Neural crest cell (in vitro differentiated cells): ENCODE results near the gene PLD4. TPM values are rescaled to one million over a fixed set of nuclear protein-coding genes. Genes with fewer than 3 reads are reported as not detected.
"Not testable (repeated sequence)": the region's sequence is repeated elsewhere in the genome, so short reads cannot be mapped to it uniquely, and the experiment has no call there.

Experiments
- DNase-seq: peaks from one replicate; pipeline ENCODE4 v3.0.0; 2021; ENCODE audit warnings: low read depth, mixed read lengths, low spot score
- H3K27ac Mint-ChIP-seq: one replicate; pipeline ENCODE4 v1.8.0; 2021; ENCODE audit warnings: mild to moderate bottlenecking, mixed read lengths; ENCODE audit not compliant: unreplicated experiment
- H3K27me3 Mint-ChIP-seq: 2 replicates; pipeline ENCODE4 v1.8.0; 2021; ENCODE audit warnings: low read depth, mild to moderate bottlenecking, mixed read lengths
- H3K36me3 Mint-ChIP-seq: 2 replicates; pipeline ENCODE4 v1.8.0; 2021; ENCODE audit warnings: low read depth, mild to moderate bottlenecking, mixed read lengths
- H3K4me1 Mint-ChIP-seq: 2 replicates; pipeline ENCODE4 v1.8.0; 2021; ENCODE audit warnings: mixed read lengths
- H3K4me3 Mint-ChIP-seq: one replicate; pipeline ENCODE4 v1.8.0; 2021; ENCODE audit warnings: mild to moderate bottlenecking, mixed read lengths
- H3K9me3 Mint-ChIP-seq: 2 replicates; pipeline ENCODE4 v1.8.0; 2021; ENCODE audit warnings: mixed read lengths
- total RNA-seq: library from RNA; stranded (reverse); gene quantifications from 2 replicates; pipeline ENCODE4 v1.2.1, GENCODE V29; 2021
- TF ChIP-seq, protein P1 (sequence below): fragments of 200-600 bp; sonication (generic); conservative IDR thresholded peaks from 2 replicates; pipeline ENCODE4 v1.5.0; 2021; ENCODE audit warnings: antibody characterized with exemption, mild to moderate bottlenecking

The PLD4 gene
- total RNA-seq, 1 donor from 2014 or later = 0.02 TPM

DNA sequence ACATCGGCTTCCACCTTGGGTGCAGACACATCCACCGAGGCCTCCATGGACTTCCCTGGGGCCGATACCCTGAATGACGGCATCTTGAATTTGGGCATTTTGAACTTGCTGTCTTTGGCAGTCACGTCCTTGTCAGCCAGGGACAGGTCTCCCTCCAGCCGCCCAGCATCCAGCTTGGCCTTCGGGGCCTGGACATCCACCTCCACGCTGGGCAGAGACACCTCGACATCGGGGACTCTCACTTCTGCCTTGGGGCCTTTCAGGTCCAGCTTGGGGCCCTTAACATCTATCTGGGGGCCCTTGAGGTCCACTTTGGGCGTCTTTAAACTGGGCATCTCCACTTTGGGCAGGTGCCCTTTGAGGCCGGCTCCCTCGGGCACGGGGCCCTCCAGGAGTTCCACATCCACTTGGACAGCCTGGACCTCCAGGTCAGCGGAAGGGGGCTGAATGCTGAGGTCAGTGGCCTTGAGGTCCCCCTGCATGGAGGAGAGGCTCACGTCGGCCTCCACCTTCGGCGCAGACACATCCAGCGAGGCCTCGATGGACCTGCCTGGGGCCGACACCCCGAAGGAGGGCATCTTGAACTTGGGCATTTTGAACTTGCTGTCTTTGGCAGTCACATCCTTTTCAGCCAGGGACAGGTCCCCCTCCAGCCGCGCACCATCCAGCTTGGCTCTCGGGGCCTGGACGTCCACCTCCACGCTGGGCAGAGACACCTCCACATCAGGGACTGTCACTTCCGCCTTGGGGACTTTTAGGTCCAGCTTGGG lies 19.9 kb downstream of the PLD4 start:
- not testable (repeated sequence) for H3K4me1 Mint-ChIP-seq, DNase-seq, H3K27ac Mint-ChIP-seq, H3K36me3 Mint-ChIP-seq, H3K4me3 Mint-ChIP-seq, H3K9me3 Mint-ChIP-seq
- H3K27me3 Mint-ChIP-seq = peaks cover 13% of the 10 kb centered on the region

DNA sequence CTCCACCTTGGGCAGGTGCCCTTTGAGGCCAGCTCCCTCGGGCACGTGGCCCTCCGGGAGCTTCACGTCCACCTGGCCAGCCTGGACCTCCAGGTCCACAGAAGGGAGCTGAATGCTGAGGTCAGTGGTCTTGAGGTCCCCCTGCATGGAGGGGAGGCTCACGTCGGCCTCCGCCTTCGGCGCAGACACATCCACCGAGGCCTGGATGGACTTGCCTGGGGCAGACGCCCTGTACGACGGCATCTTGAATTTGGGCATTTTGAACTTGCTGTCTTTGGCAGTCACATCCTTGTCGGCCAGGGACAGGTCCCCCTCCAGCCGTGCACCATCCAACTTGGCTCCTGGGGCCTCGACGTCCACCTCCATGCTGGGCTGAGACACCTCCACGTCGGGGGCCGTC lies 20.6 kb downstream of the PLD4 start:
- not testable (repeated sequence) for DNase-seq, H3K27me3 Mint-ChIP-seq, H3K36me3 Mint-ChIP-seq, H3K27ac Mint-ChIP-seq, H3K9me3 Mint-ChIP-seq, H3K4me3 Mint-ChIP-seq, H3K4me1 Mint-ChIP-seq

DNA sequence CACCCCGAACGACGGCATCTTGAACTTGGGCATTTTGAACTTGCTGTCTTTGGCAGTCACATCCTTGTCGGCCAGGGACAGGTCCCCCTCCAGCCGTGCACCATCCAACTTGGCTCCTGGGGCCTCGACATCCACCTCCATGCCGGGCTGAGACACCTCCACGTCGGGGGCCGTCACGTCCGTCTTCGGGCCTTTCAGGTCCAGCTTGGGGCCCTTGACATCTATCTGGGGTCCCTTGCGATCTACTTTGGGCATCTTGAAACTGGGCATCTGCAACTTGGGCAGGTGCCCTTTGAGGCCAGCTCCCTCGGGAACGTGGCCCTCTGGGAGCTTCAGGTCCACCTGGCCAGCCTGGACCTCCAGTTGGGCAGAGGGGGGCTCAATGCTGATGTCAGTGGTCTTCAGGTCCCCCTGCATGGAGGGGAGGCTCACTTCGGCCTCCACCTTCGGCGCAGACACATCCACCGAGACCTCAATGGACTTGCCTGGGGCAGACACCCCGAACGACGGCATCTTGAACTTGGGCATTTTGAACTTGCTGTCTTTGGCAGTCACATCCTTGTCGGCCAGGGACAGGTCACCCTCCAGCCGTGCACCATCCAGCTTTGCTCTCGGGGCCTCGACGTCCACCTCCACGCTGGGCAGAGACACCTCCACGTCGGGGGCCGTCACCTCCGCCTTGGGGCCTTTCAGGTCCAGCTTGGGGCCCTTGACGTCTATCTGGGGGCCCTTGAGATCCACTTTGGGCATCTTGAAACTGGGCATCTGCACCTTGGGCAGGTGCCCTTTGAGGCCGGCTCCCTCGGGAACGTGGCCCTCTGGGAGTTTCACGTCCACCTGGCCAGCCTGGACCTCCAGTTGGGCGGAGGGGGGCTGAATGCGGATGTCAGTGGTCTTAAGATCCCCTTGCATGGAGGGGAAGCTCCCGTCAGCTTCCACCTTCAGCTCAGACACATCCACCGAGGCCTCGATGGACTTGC lies 21.6 kb downstream of the PLD4 start:
- not testable (repeated sequence) for H3K9me3 Mint-ChIP-seq, H3K4me3 Mint-ChIP-seq, H3K4me1 Mint-ChIP-seq, H3K27ac Mint-ChIP-seq, H3K27me3 Mint-ChIP-seq, DNase-seq, H3K36me3 Mint-ChIP-seq

DNA sequence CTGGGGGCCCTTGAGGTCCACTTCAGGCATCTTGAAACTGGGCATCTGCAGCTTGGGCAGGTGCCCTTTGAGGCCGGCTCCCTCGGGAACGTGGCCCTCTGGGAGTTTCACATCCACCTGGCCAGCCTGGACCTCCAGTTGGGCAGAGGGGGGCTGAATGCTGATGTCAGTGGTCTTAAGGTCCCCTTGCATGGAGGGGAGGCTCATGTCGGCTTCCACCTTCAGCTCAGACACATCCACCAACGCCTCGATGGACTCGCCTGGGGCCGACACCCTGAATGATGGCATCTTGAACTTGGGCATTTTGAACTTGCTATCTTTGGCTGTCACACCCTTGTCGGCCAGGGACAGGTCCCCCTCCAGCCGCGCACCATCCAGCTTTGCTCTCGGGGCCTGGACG lies 22.5 kb downstream of the PLD4 start:
- not testable (repeated sequence) for H3K27ac Mint-ChIP-seq, H3K4me3 Mint-ChIP-seq, H3K4me1 Mint-ChIP-seq, DNase-seq, H3K9me3 Mint-ChIP-seq, H3K27me3 Mint-ChIP-seq, H3K36me3 Mint-ChIP-seq

DNA sequence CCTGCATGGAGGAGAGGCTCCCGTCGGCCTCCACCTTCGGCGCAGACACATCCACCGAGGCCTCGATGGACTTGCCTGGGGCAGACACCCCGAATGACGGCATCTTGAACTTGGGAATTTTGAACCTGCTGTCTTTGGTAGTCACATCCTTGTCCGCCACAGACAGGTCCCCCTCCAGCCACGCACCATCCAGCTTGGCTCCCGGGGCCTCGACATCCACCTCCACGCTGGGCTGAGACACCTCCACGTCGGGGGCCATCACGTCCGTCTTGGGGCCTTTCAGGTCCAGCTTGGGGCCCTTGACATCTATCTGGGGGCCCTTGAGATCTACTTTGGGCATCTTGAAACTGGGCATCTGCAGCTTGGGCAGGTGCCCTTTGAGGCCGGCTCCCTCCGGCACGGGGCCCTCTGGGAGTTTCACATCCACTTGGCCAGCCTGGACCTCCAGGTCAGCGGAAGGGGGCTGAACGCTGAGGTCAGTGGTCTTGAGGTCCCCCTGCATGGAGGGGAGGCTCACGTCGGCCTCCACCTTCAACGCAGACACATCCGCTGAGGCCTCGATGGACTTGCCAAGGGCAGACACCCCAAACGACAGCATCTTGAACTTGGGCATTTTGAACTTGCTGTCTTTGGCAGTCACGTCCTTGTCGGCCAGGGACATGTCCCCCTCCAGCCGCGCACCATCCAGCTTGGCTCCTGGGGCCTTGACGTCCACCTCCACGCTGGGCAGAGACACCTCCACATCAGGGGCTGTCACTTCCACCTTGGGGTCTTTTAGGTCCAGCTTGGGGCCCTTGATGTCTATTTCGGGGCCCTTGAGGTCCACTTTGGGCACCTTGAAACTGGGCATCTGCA lies 23.4 kb downstream of the PLD4 start:
- not testable (repeated sequence) for H3K9me3 Mint-ChIP-seq, H3K4me1 Mint-ChIP-seq, DNase-seq, H3K27me3 Mint-ChIP-seq, H3K27ac Mint-ChIP-seq, H3K4me3 Mint-ChIP-seq, H3K36me3 Mint-ChIP-seq

DNA sequence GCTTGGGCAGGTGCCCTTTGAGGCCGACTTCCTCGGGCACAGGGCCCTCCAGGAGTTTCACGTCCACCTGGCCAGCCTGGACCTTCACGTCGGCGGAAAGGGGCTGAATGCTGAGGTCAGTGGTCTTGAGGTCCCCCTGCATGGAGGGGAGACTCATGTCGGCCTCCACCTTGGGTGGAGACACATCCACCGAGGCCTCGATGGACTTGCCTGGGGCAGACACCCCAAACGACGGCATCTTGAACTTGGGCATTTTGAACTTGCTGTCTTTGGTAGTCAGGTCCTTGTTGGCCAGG lies 24.0 kb downstream of the PLD4 start:
- Mint-ChIP-seq H3K36me3 (no peaks in the 10 kb centered on the region), H3K9me3 (no peaks in the 10 kb centered on the region), H3K27me3 (no peaks in the 10 kb centered on the region), H3K27ac (no peak overlapping the region), H3K4me1 (no peaks in the 10 kb centered on the region), H3K4me3 (no peak overlapping the region)
- no peak for DNase-seq
- TF ChIP-seq, protein P1, sequence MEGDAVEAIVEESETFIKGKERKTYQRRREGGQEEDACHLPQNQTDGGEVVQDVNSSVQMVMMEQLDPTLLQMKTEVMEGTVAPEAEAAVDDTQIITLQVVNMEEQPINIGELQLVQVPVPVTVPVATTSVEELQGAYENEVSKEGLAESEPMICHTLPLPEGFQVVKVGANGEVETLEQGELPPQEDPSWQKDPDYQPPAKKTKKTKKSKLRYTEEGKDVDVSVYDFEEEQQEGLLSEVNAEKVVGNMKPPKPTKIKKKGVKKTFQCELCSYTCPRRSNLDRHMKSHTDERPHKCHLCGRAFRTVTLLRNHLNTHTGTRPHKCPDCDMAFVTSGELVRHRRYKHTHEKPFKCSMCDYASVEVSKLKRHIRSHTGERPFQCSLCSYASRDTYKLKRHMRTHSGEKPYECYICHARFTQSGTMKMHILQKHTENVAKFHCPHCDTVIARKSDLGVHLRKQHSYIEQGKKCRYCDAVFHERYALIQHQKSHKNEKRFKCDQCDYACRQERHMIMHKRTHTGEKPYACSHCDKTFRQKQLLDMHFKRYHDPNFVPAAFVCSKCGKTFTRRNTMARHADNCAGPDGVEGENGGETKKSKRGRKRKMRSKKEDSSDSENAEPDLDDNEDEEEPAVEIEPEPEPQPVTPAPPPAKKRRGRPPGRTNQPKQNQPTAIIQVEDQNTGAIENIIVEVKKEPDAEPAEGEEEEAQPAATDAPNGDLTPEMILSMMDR = no peak

DNA sequence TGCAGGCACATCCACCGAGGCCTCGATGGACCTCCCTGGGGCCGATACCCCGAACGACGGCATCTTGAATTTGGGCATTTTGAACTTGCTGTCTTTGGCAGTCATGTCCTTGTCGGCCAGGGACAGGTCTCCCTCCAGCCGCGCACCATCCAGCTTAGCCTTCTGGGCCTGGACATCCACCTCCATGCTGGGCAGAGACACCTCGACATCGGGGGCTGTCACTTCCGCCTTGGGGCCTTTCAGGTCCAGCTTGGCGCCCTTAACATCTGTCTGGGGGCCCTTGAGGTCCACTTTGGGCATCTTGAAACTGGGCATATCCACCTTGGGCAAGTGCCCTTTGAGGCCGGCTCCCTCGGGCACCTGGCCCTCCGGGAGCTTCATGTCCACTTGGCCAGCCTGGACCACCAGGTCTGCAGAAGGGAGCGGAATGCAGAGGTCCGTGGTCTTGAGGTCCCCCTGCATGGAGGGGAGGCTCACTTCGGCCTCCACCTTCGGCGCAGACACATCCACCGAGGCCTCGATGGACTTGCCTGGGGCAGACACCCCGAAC lies 24.8 kb downstream of the PLD4 start:
- H3K9me3 Mint-ChIP-seq, H3K27ac Mint-ChIP-seq, H3K36me3 Mint-ChIP-seq, H3K4me3 Mint-ChIP-seq, DNase-seq, H3K27me3 Mint-ChIP-seq, H3K4me1 Mint-ChIP-seq: not testable (repeated sequence)

DNA sequence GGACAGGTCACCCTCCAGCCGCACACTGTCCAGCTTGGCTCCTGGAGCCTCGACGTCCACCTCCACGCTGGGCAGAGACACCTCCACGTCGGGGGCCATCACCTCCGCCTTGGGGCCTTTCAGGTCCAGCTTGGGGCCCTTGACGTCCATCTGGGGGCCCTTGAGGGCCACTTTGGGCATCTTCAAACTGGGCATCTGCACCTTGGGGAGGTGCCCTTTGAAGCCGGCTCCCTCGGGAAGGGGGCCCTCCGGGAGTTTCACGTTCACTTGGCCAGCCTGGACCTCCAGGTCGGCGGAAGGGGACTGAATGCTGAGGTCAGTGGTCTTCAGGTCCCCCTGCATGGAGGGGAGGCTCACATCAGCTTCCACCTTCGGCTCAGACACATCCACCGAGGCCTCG lies 25.3 kb downstream of the PLD4 start:
- H3K27ac Mint-ChIP-seq = no peak overlapping the region
- H3K9me3 Mint-ChIP-seq = no peaks in the 10 kb centered on the region
- DNase-seq = no peak
- no peaks in the 10 kb centered on the region for H3K36me3 Mint-ChIP-seq
- TF ChIP-seq, protein P1 = no peak
- H3K4me1 Mint-ChIP-seq = no peaks in the 10 kb centered on the region
- H3K27me3 Mint-ChIP-seq = no peaks in the 10 kb centered on the region
- H3K4me3 Mint-ChIP-seq = no peak overlapping the region

DNA sequence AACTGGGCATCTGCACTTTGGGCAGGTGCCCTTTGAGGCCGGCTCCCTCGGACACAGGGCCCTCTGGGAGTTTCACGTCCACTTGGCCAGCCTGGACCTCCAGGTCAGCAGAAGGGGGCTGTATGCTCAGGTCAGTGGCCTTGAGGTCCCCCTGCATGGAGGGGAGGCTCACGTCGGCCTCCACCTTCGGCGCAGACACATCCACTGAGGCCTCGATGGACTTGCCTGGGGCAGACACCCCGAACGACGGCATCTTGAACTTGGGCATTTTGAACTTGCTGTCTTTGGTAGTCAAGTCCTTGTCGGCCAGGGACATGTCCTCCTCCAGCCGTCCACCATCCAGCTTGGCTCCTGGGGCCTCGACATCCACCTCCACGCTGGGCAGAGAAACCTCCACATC lies 26.0 kb downstream of the PLD4 start:
- not testable (repeated sequence) for DNase-seq, H3K9me3 Mint-ChIP-seq, H3K27ac Mint-ChIP-seq, H3K4me3 Mint-ChIP-seq, H3K4me1 Mint-ChIP-seq, H3K36me3 Mint-ChIP-seq, H3K27me3 Mint-ChIP-seq

DNA sequence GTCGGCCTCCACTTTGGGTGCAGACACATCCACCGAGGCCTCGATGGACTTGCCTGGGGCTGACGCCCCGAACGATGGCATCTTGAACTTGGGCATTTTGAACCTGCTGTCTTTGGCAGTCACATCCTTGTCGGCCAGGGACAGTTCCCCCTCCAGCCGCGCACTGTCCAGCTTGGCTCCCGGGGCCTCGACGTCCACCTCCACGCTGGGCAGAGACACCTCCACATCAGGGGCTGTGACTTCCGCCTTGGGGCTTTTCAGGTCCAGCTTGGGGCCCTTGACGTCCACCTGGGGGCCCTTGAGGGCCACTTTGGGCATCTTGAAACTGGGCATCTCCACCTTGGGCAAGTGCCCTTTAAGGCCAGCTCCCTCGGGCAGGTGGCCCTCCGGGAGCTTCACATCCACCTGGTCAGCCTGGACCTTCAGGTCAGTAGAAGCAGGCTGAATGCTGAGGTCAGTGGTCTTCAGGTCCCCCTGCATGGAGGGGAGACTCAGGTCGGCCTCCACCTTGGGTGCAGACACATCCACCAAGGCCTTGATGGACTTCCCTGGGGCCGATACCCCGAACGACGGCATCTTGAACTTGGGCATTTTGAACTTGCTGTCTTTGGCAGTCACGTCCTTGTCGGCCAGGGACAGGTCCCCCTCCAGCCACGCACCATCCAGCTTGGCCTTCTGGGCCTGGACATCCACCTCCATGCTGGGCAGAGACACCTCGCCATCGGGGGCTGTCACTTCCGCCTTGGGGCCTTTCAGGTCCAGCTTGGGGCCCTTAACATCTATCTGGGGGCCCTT lies 27.4 kb downstream of the PLD4 start:
- not testable (repeated sequence) for H3K27ac Mint-ChIP-seq, H3K27me3 Mint-ChIP-seq, H3K36me3 Mint-ChIP-seq, DNase-seq, H3K4me3 Mint-ChIP-seq, H3K4me1 Mint-ChIP-seq, H3K9me3 Mint-ChIP-seq
